Measurements from ENCODE around the gene CAPZA2.

- no peak for TF ChIP-seq CTCF (IDR thresholded peaks at IDR 0.05)
- TF ChIP-seq EZH2phosphoT487 (IDR thresholded peaks at IDR 0.05), result no peak
Measured at GRCh38 chr7:116884691-116885090, 22.3 kb downstream of the CAPZA2 start.
